IMR-90 (cell line): ENCODE results near the gene ZNF716. TPM values are rescaled to one million over a fixed set of nuclear protein-coding genes. Genes with fewer than 3 reads are reported as not detected.

ENCODE experiments used
- ATAC-seq: fragments of 200-7000 bp; cut with Tn5 transposase; 2 replicates; pipeline ENCODE4 v1.9.1; 2020; ENCODE audit warnings: low read depth, mild to moderate bottlenecking, moderate library complexity
- BruUV-seq: library from RNA; stranded (reverse); fragments of 400-500 nt; replicated peaks from 2 replicates; lab custom pipeline; 2021; lab: Mats Ljungman, UMichigan
- CTCF ChIA-PET: fragments of 300-600 bp; formaldehyde crosslinking; extraction: SDS; loops from one replicate; lab custom pipeline; 2021; ENCODE audit warnings: antibody characterized with exemption; lab: Yijun Ruan, JAX
- POLR2A ChIA-PET: fragments of 300-600 bp; sonication (Branson Sonifier 250); formaldehyde crosslinking; loops from one replicate; lab custom pipeline; 2022; ENCODE audit warnings: antibody characterized with exemption; ENCODE audit not compliant: unreplicated experiment; lab: Charles Lee
- DNase-seq: peaks from one replicate; pipeline ENCODE4 v3.0.0; 2013
- H2AFZ ChIP-seq: replicated peaks from 2 replicates; pipeline ENCODE3; 2013; ENCODE audit warnings: low read length, mild to moderate bottlenecking; ENCODE audit not compliant: poor library complexity
- H2AK5ac ChIP-seq: 2 replicates; pipeline ENCODE4 v1.6.1; 2013; ENCODE audit warnings: low read depth, low read length, inconsistent platforms
- H2AK9ac ChIP-seq: replicated peaks from 2 replicates; pipeline ENCODE3; 2013; ENCODE audit warnings: mild to moderate bottlenecking, low read depth, low read length, moderate library complexity; ENCODE audit not compliant: poor library complexity
- H2BK120ac ChIP-seq: 2 replicates; pipeline ENCODE4 v1.6.1; 2013; ENCODE audit warnings: low read depth, low read length, inconsistent platforms
- H2BK15ac ChIP-seq: 3 replicates; pipeline ENCODE4 v1.6.1; 2013; ENCODE audit warnings: low read depth, low read length, inconsistent platforms
- H2BK20ac ChIP-seq: 2 replicates; pipeline ENCODE4 v1.6.1; 2013; ENCODE audit warnings: low read depth, mild to moderate bottlenecking, inconsistent platforms, low read length, moderate library complexity
- H2BK5ac ChIP-seq: 2 replicates; pipeline ENCODE4 v1.6.1; 2013; ENCODE audit warnings: mild to moderate bottlenecking, low read depth, low read length, inconsistent platforms; ENCODE audit not compliant: poor library complexity, severe bottlenecking
- H3K14ac ChIP-seq: replicated peaks from 2 replicates; pipeline ENCODE4 v1.6.1; 2013; ENCODE audit warnings: low read depth, low read length, inconsistent platforms
- H3K18ac ChIP-seq: 2 replicates; pipeline ENCODE4 v1.6.1; 2013; ENCODE audit warnings: low read depth, low read length, control low read depth
- H3K23ac ChIP-seq: 2 replicates; pipeline ENCODE4 v1.6.1; 2013; ENCODE audit warnings: low read depth, low read length, inconsistent platforms
- H3K27ac ChIP-seq: 2 replicates; pipeline ENCODE4 v1.5.1; 2013; ENCODE audit warnings: mild to moderate bottlenecking, control low read depth, low read length; ENCODE audit not compliant: insufficient read depth
- H3K27me3 ChIP-seq: 2 replicates; pipeline ENCODE4 v1.6.1; 2013; ENCODE audit warnings: low read length; ENCODE audit not compliant: control insufficient read depth, insufficient read depth
- H3K36me3 ChIP-seq: 2 replicates; pipeline ENCODE4 v1.6.1; 2013; ENCODE audit warnings: low read length, mixed read lengths; ENCODE audit not compliant: control insufficient read depth, insufficient read depth
- H3K4ac ChIP-seq: 2 replicates; pipeline ENCODE4 v1.6.1; 2013; ENCODE audit warnings: low read depth, low read length, inconsistent platforms
- H3K4me1 ChIP-seq: 2 replicates; pipeline ENCODE4 v1.6.1; 2013; ENCODE audit warnings: low read length, mixed read lengths; ENCODE audit not compliant: control insufficient read depth, insufficient read depth
- H3K4me2 ChIP-seq: 2 replicates; pipeline ENCODE4 v1.6.1; 2013; ENCODE audit warnings: low read depth, mild to moderate bottlenecking, control low read depth, low read length, moderate library complexity
- H3K4me3 ChIP-seq: 2 replicates; pipeline ENCODE4 v1.5.1; 2013; ENCODE audit warnings: low read depth, mild to moderate bottlenecking, control low read depth, low read length, moderate library complexity; ENCODE audit not compliant: insufficient read depth
- H3K56ac ChIP-seq: 2 replicates; pipeline ENCODE4 v1.6.1; 2013; ENCODE audit warnings: low read length, inconsistent platforms; ENCODE audit not compliant: insufficient read depth; ENCODE audit errors: extremely low read depth
- H3K79me1 ChIP-seq, 2 experiments: 2 replicates each; pipeline ENCODE4 v1.6.1; 2013; ENCODE audit warnings: low read length in 2 of 2, inconsistent platforms in 1 of 2, low read depth in 1 of 2
- H3K9ac ChIP-seq: 2 replicates; pipeline ENCODE4 v1.6.1; 2013; ENCODE audit warnings: low read depth, low read length, control low read depth
- H3K9me1 ChIP-seq: 2 replicates; pipeline ENCODE4 v1.6.1; 2013; ENCODE audit warnings: low read length, inconsistent platforms; ENCODE audit not compliant: insufficient read depth
- H3K9me3 ChIP-seq: 2 replicates; pipeline ENCODE4 v1.6.1; 2013; ENCODE audit warnings: low read length; ENCODE audit not compliant: control insufficient read depth, insufficient read depth
- H4K20me1 ChIP-seq: 2 replicates; pipeline ENCODE4 v1.6.1; 2013; ENCODE audit warnings: low read length, inconsistent platforms; ENCODE audit not compliant: insufficient read depth
- H4K5ac ChIP-seq: 2 replicates; pipeline ENCODE4 v1.6.1; 2013; ENCODE audit warnings: mild to moderate bottlenecking, low read depth, low read length, control low read depth
- H4K8ac ChIP-seq, 2 experiments: 2 replicates each; pipeline ENCODE4 v1.6.1; 2013; ENCODE audit warnings: low read depth in 2 of 2, low read length in 2 of 2, control low read depth in 1 of 2, inconsistent platforms in 1 of 2
- H4K91ac ChIP-seq: 2 replicates; pipeline ENCODE4 v1.6.1; 2013; ENCODE audit warnings: low read depth, low read length, inconsistent platforms; ENCODE audit not compliant: insufficient read depth
- ELK1 ChIP-seq: fragments of 150-350 bp; IDR thresholded peaks from 2 replicates; pipeline ENCODE4 v1.6.1; 2016; ENCODE audit warnings: low read depth, mild to moderate bottlenecking, low read length, moderate library complexity, borderline replicate concordance
- RFX5 ChIP-seq: IDR thresholded peaks from 2 replicates; pipeline ENCODE4 v1.8.0; 2012; ENCODE audit warnings: low read depth, mild to moderate bottlenecking, low read length, moderate library complexity
- WGBS, 2 experiments: methylation state at CpG; one replicate each; pipeline versions ENCODE4 v1.1.5 to v1.1.7; 2013; ENCODE audit warnings: missing lambda C conversion rate in 2 of 2; ENCODE audit not compliant: insufficient read length in 1 of 2; ENCODE audit errors: extremely low coverage in 2 of 2; 5-methylcytosine and 5-hydroxymethylcytosine counted together
- dilution Hi-C: fragments of 300-500 bp; cut with HindIII; formaldehyde crosslinking; loops from one replicate; pipeline ENCODE4 v1.14.3; 2018; ENCODE audit warnings: low sequenced_read_pairs; ENCODE audit not compliant: unreplicated experiment
- in situ Hi-C: fragments of 300-500 bp; cut with MboI; formaldehyde crosslinking; loops from 3 replicates; pipeline ENCODE4 v1.14.3; 2019; ENCODE audit warnings: low sequenced_read_pairs, inconsistent platforms, mixed read lengths
- intact Hi-C: fragments of 100-400 bp; cut with micrococcal nuclease; formaldehyde crosslinking; loops from 2 replicates; pipeline ENCODE4 v1.10.0; 2022
- polyA plus RNA-seq, 3 experiments: library from polyadenylated mRNA; depleted of rRNA; stranded (reverse); fragments of >200 nt; gene quantifications; 2 replicates each; pipeline ENCODE4 v1.2.3, GENCODE V29; 2012; ENCODE audit warnings: low replicate concordance in 1 of 3
- total RNA-seq: library from RNA; depleted of rRNA; stranded (reverse); fragments of >200 nt; gene quantifications from 2 replicates; pipeline ENCODE4 v1.2.3, GENCODE V29; 2012
- TF ChIP-seq, protein P1 (sequence below): fragments of 150-350 bp; IDR thresholded peaks from 2 replicates; pipeline ENCODE4 v1.6.1; 2017; ENCODE audit warnings: mild to moderate bottlenecking, antibody characterized with exemption, low read length, low read depth

The ZNF716 gene
- total and polyA plus RNA-seq, 2 of the 4 experiments (the other 2 are of a cell fraction) = not detected

DNA sequence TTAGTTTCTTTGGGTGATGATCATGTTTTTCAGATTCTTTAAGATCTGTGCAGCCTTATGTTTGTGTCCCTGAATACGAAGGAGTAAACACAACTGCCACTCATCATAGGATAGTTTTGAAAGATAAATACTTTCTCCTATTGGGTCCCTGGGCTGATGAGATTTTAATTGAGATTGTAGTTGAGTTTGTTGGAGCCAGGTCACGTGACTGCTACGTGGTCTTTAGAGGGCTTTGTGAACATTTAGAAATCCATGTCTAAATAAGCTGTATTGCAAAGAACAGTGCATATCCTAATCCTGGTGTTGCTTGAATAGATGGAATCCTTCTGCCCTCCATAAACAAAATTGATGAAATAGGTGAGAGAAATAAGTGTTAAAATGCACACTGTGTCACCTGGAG lies 17.4 kb upstream of the ZNF716 start:
- DNase-seq (no peak), ATAC-seq (no peak)
- H3K27me3 ChIP-seq = no peaks in the 10 kb centered on the region
- H2BK15ac ChIP-seq = no peak overlapping the region
- H3K56ac ChIP-seq = no peak overlapping the region
- WGBS, 2 experiments = no CpG with 5 or more reads among the region's 3 CpGs
- no TSS peak for BruUV-seq
- no peak overlapping the region for H2AK9ac ChIP-seq
- no peak overlapping the region for H3K4me3 ChIP-seq
- H2BK20ac ChIP-seq = no peak overlapping the region
- H2BK120ac ChIP-seq = no peak overlapping the region
- H4K91ac ChIP-seq = no peak overlapping the region
- H2BK5ac ChIP-seq = no peak overlapping the region
- in situ Hi-C loops = no loop called here
- no peak overlapping the region for H3K9ac ChIP-seq
- TF ChIP-seq, protein P1, sequence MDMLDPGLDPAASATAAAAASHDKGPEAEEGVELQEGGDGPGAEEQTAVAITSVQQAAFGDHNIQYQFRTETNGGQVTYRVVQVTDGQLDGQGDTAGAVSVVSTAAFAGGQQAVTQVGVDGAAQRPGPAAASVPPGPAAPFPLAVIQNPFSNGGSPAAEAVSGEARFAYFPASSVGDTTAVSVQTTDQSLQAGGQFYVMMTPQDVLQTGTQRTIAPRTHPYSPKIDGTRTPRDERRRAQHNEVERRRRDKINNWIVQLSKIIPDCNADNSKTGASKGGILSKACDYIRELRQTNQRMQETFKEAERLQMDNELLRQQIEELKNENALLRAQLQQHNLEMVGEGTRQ = no peak
- no peak for TF ChIP-seq ELK1
- no peak for TF ChIP-seq RFX5
- no peaks in the 10 kb centered on the region for H3K36me3 ChIP-seq
- no peaks in the 10 kb centered on the region for H3K9me1 ChIP-seq
- no peaks in the 10 kb centered on the region for H3K4me1 ChIP-seq
- no peak overlapping the region for H2AFZ ChIP-seq
- H4K20me1 ChIP-seq = no peaks in the 10 kb centered on the region
- H4K5ac ChIP-seq = no peak overlapping the region
- no peak overlapping the region for H4K8ac ChIP-seq
- no peak overlapping the region for H3K27ac ChIP-seq
- ChIA-PET POLR2A (no interaction called here), CTCF (no interaction called here)
- dilution Hi-C loops = no loop called here
- peaks cover 9% of the 10 kb centered on the region for H3K9me3 ChIP-seq
- H3K14ac ChIP-seq = no peak overlapping the region
- H3K4me2 ChIP-seq = no peak overlapping the region
- no peak overlapping the region for H2AK5ac ChIP-seq
- no peak overlapping the region for H3K18ac ChIP-seq
- no peak overlapping the region for H3K4ac ChIP-seq
- intact Hi-C loops = no loop called here
- no peaks in the 10 kb centered on the region for H3K79me1 ChIP-seq
- H3K23ac ChIP-seq = no peak overlapping the region
